Mucosa of descending colon (tissue), 3 donors: ENCODE data around the gene CCDC50. TPM values are rescaled to one million over a fixed set of nuclear protein-coding genes. Genes with fewer than 3 reads are reported as not detected.

Source experiments
- ATAC-seq: fragments of 200-7000 bp; cut with Tn5 transposase; one replicate; pipeline ENCODE4 v1.9.1; 2020; ENCODE audit warnings: mild to moderate bottlenecking, moderate library complexity
- DNase-seq, 3 donors: peaks; one replicate each; pipeline ENCODE4 v3.0.0-alpha.2; 2020
- H3K36me3 ChIP-seq: fragments of 200-600 bp; one replicate; pipeline ENCODE4 v1.8.0; 2021; ENCODE audit warnings: low read depth, mild to moderate bottlenecking
- H3K4me1 ChIP-seq: fragments of 200-600 bp; one replicate; pipeline ENCODE4 v1.8.0; 2021; ENCODE audit warnings: low read depth, mild to moderate bottlenecking
- H3K4me3 ChIP-seq: fragments of 200-600 bp; one replicate; pipeline ENCODE4 v1.8.0; 2021; ENCODE audit warnings: mild to moderate bottlenecking
- H3K9me3 ChIP-seq: fragments of 200-600 bp; one replicate; pipeline ENCODE4 v1.8.0; 2021; ENCODE audit warnings: mild to moderate bottlenecking
- intact Hi-C, 2 donors: fragments of 100-400 bp; cut with DNase I in 1 of 2; cut with micrococcal nuclease in 1 of 2; formaldehyde crosslinking; loops; one replicate each; pipeline versions ENCODE4 v1.11.0 to v1.11.1; 2022; cut with DNase I, micrococcal nuclease
- total RNA-seq, 3 donors: library from RNA; stranded (reverse); fragmentation: NEBNext Ultra II Directional in 2 of 3; extraction: Animal tissue kit (Norgen Biotek cat#: 25700) in 2 of 3; gene quantifications; one replicate each; pipeline versions ENCODE4 v1.2.1 to v1.2.4, GENCODE V29; 2021 to 2023
- TF ChIP-seq, protein P1 (sequence below): fragments of 200-600 bp; IDR thresholded peaks from one replicate; pipeline ENCODE4 v1.8.0; 2022; ENCODE audit warnings: antibody characterized with exemption, mild to moderate bottlenecking
- donor health status: DM: no; HTN: no; CAD: no; lungs with moderate emphysema.
- donor health status: DM: no; HTN: no; CAD: no.
- donor health status: DM: no; HTN: yes; CAD: no.

CCDC50 gene
- total RNA-seq, 3 donors from 2014 or later: 41.8 to 89.8 (median 60.2) TPM

DNA sequence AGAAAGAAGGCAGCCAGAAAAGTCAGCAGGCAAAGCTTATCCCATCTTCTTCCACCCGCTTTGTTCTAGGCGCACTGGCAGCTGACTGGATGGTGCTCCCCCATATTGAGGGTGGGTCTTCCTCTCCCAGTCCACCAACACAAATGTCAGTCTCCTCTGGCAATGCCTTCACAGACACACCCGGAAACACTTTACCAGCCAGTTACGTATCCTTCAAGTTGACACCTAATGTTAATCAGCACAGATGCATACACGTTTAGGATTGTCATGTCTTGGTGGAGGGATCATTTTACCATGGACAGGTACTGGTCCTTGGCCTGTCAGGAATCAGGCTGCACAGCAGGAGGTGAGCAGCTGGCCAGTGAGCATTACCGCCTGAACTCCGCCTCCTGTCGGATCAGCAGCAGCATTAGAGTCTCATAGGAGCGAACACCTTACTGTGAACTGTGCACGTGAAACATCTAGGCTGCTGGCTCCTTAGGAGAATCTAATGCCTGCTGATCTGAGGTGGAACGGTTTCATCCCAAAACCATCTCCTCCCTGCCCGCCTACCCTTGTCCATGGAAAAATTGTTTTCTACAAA lies 72.7 kb downstream of the CCDC50 start:
- no peak for DNase-seq
- Histone ChIP-seq H3K9me3 (no peaks in the 10 kb centered on the region), H3K36me3 (no peaks in the 10 kb centered on the region), H3K4me1 (no peaks in the 10 kb centered on the region), H3K4me3 (no peak overlapping the region)
- no peak for ATAC-seq
- intact Hi-C loops: no loop called here
- TF ChIP-seq, protein P1, sequence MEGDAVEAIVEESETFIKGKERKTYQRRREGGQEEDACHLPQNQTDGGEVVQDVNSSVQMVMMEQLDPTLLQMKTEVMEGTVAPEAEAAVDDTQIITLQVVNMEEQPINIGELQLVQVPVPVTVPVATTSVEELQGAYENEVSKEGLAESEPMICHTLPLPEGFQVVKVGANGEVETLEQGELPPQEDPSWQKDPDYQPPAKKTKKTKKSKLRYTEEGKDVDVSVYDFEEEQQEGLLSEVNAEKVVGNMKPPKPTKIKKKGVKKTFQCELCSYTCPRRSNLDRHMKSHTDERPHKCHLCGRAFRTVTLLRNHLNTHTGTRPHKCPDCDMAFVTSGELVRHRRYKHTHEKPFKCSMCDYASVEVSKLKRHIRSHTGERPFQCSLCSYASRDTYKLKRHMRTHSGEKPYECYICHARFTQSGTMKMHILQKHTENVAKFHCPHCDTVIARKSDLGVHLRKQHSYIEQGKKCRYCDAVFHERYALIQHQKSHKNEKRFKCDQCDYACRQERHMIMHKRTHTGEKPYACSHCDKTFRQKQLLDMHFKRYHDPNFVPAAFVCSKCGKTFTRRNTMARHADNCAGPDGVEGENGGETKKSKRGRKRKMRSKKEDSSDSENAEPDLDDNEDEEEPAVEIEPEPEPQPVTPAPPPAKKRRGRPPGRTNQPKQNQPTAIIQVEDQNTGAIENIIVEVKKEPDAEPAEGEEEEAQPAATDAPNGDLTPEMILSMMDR: no peak

DNA sequence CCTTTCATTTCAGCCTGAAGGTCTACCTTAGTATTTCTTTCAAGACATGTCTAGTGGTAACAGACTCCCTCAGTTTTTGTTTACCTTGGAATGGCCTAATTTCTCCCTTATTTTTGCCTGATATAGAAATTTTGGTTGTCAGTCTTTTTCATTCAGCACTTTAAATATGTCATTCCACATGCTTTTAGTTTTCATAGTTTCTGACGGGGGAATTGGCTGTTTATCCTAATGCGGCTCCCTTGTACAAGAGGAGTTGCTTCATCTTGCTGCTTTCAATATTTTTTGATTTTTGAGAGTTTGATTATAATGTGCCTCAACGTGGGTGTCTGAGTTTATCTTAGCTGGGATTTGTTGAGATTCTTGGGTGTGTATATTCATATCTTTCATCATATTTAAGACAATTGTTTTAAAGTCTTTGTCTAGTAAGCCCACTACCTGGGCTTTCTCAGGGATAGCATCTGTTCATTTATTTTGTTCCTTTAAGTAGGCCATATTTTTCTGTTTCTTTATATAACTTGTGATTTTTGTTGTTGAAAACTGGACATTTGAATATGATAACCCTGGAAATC lies 80.7 kb downstream of the CCDC50 start:
- H3K4me1 ChIP-seq: no peaks in the 10 kb centered on the region
- intact Hi-C loops: loop anchor here (10.0 kb wide), 2 partner anchors 165 to 1035 kb away; no protein-coding TSS in a partner anchor
- H3K36me3 ChIP-seq: no peaks in the 10 kb centered on the region
- ATAC-seq (no peak), DNase-seq (no peak)
- H3K9me3 ChIP-seq: peaks cover 10% of the 10 kb centered on the region
- no peak overlapping the region for H3K4me3 ChIP-seq
- TF ChIP-seq, protein P1: no peak

DNA sequence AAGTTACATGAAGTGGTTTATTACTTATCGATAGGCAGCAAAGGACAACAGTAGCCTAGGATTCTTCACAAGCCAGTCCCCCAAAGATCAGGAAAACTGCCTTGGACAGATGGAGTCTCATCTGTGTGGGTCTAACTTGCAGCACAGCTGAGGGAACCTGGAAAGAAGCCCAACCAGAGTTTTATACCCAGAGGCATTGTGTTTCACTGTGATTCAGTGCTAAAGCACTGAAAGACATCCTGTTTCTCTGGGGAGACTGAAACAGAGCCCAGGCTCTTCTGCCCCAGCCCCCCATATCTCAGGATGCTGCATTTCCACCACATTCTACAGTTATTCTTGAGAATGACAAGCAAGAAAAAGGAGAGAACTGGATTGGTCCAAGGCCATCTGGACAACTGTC lies 83.6 kb downstream of the CCDC50 start:
- no peak for DNase-seq
- no peaks in the 10 kb centered on the region for H3K36me3 ChIP-seq

DNA sequence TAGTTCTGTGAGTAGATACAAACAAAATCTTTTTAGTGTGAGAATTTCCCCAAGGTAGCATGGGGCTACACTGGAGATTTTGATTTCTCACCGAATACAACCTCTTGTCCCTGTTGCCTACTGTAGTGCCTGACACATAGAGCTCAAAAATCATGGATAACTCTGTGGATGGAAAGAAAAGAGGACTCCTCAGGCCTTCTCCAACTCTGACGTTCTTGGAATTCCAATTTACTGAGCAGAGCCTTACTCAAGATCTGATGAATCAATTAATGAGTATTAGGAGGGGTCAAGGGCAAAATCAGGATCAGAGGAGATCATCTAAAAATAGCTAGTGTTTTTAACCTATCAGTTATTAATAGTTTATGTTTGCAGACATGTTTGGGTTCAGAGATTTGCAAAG lies 85.1 kb downstream of the CCDC50 start:
- ATAC-seq: no peak
- peaks cover 9% of the 10 kb centered on the region for H3K9me3 ChIP-seq
- no peak for DNase-seq
- no peak overlapping the region for H3K4me3 ChIP-seq
- intact Hi-C loops: loop anchor here (10.0 kb wide), 2 partner anchors 169 to 1031 kb away; no protein-coding TSS in a partner anchor
- TF ChIP-seq, protein P1: no peak
- no peaks in the 10 kb centered on the region for H3K4me1 ChIP-seq
- no peaks in the 10 kb centered on the region for H3K36me3 ChIP-seq

More for the DNA sequence above, 83.6 kb downstream of the CCDC50 start:
- no peak for ATAC-seq
- TF ChIP-seq, protein P1: no peak
- H3K4me3 ChIP-seq: no peak overlapping the region
- no peaks in the 10 kb centered on the region for H3K4me1 ChIP-seq
- peaks cover 10% of the 10 kb centered on the region for H3K9me3 ChIP-seq
- intact Hi-C loops: loop anchor here (10.0 kb wide), 2 partner anchors 168 to 1032 kb away; no protein-coding TSS in a partner anchor

DNA sequence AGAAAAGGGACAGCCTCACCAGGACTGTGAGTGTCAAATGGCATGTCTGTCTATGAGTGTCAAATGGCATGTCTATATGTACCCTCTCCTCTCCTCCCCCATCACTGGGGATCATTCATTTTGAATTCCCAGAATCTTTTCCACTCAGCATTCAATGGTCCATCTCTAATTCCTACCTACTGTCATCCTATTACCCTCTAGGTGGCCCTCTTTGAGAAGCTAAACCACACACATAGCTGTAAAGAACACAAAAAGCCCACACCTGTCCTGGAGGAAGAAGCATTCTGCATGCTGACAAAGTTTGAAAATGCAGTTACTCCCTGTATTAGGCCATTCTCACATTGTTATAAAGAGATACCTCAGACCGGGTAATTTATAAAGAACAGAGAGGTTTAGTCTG lies 85.5 kb downstream of the CCDC50 start:
- no peak for ATAC-seq
- TF ChIP-seq, protein P1: no peak
- H3K4me1 ChIP-seq: no peaks in the 10 kb centered on the region
- intact Hi-C loops: loop anchor here (10.0 kb wide), 2 partner anchors 170 to 1030 kb away; no protein-coding TSS in a partner anchor
- H3K9me3 ChIP-seq: peaks cover 4% of the 10 kb centered on the region
- H3K36me3 ChIP-seq: no peaks in the 10 kb centered on the region
- no peak overlapping the region for H3K4me3 ChIP-seq
- DNase-seq: no peak
